NOMO-1 (cell line): ENCODE measurements around the gene FYB2.

Experiments used
- DNase-seq, 2 experiments: peaks; one replicate each; lab custom pipeline; 2025; ENCODE audit not compliant: unreplicated experiment in 2 of 2; lab: John Stamatoyannopoulos, UW

Gene FYB2, protein sequence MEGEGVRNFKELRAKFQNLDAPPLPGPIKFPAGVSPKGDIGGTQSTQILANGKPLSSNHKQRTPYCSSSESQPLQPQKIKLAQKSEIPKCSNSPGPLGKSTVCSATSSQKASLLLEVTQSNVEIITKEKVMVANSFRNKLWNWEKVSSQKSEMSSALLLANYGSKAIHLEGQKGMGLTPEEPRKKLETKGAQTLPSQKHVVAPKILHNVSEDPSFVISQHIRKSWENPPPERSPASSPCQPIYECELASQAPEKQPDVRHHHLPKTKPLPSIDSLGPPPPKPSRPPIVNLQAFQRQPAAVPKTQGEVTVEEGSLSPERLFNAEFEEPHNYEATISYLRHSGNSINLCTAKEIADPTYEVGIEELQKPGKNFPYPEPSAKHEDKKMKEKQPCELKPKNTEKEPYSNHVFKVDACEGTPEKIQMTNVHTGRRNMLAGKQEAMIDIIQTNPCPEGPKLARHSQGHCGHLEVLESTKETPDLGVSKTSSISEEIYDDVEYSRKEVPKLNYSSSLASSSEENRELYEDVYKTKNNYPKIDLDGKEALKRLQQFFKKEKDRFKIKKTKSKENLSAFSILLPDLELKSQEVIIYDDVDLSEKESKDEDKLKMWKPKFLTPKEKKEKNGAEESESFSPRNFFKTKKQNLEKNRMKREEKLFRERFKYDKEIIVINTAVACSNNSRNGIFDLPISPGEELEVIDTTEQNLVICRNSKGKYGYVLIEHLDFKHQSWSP

GRCh38 chr1:56819387-56819899 is at the start of gene FYB2:
Gene FYB2, minus strand, starts transcription at chr1:56819404. Its CDS starts 114 bp downstream, at chr1:56819290.
- no peak for DNase-seq

DNA sequence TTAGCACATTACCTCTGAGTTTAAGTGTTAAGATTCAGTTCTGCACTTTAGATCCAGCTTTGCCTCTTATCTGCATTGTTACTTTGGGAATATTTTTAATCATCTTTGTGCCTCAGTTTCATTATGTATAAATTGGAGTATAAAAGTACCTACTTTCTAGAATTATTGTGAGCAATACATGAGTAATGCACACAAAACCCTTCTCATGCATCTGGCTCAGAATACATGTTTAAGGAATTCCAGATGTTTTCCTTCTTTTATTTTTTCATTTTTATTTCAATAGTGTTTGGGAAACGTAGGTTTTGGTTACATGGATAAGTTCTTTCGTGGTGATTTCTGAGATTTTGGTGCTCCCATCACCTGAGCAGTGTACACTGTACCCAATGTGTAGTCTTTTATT is 49.6 kb upstream of the FYB2 start:
- no peak for DNase-seq

GRCh38 chr1:56867491-56867890 is 48.3 kb upstream of the FYB2 start:
- no peak for DNase-seq

DNA sequence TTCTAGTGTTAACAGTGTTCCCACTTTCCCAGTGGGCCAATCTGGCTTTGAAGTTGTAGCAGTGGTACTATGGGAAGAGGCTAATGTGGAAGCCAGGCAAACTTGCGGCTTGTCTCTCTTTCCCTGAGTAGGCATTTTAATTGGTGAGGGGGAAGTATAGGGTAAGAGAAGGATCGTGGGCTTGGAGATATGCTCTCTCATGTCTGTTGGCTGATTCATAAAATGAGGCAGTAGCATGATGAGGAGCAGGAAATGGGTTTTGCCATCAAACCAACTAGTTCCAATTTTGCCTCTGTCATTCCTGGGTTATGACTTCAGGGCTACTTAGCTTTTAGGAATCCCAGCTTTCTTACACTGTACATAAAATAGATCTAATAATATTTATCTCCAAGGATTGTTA is 47.5 kb upstream of the FYB2 start:
- DNase-seq, result no peak

DNA sequence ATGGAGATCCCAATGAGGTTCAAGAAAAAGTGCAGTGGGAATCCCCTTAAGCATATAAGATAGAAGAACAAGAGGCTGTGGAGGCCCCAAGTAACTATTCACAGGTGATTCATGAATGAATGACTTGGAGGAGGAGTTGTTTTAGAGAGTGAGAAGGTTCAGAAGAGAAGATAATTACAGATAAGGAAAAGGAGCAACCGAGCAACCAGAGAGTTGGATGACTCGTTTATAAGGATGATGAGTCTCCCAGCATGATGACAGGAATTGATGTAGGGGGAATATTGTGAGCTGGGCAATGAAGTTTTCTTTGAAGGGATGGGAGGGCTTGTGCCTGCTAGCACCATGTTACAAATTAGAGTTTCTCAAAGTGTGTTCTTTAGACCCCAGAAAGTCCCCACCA is 45.2 kb upstream of the FYB2 start:
- no peak for DNase-seq

DNA sequence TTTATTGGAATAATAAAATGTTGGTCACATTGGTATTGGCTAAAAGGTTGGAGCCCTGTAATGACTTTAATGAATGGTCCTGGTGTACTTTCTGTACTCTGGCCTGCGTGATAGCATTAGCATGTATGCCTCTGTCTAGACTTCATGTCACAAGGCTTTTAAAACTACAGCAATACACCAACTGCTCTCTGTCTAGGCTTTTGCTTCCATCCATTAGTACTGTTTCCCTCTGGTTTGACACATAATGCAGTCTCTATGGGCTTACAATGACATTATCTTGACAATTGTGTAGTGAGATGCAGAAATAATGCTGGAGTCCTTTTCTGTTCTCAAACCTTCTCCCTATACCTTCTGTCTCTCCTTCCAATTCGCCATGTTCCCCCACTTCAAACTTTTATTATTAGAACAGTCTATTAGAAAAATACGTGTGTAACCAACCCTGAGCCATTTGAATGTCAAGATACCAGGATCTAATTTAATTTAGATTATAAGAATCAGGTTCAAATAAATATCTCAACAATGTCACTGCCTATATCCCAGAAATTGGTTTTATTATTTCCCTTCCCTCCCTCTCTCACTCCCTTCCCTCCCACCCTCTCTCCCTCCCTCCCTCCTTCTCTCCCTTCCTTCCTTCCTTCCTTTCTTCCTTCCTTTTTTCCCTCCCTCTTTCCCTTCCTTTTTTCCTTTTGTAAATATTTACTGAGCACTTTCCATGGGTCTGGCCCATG is 44.2 kb upstream of the FYB2 start:
- DNase-seq, result no peak

DNA sequence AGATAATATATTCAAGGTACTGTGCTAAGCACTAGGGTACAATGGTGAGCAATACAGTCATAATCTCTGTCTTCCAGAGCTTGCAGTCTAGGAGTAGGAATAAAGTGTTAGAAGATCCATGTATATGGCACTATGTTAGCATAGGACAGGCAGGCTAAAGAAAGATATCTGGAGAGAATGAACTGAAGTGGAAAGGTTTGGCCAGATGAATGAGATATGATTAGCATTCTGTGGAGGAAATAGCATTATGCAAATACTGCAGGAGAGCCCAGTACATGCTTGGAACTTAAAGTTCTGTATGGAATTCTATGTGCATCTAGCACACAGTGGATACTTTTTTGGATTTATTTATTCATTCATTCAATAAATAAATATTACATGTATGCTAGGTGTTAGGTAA is 40.1 kb upstream of the FYB2 start:
- DNase-seq, result no peak

GRCh38 chr1:56856186-56856585 is 37.0 kb upstream of the FYB2 start:
- no peak for DNase-seq

GRCh38 chr1:56855190-56855589 is 36.0 kb upstream of the FYB2 start:
- DNase-seq, result no peak

DNA sequence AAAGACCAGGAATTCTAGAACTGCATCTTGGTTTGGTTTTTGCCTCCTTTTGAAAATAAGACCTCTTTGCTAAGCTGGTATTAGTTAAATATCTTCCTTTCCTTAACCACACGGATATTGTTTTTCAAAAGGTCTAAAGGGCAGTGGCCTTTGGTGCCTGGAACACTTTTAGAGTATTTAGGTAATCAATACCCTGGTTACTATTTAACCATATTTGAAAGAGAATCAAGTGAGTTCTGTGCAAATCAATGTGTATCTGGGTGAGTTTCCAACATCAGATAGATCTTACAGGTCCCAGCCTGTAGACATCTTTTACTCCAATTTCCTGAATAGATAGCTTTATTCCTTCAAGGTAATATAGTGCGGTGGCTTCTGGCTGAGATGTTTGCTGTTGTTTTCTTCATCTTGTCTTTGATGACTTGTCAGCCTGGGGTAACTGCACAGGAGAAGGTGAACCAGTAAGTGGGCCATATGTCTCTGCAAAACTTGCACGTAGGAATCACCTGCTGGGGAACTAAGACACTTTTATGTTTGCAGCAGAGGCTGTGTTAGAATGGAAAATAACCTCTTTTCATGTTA is 35.4 kb upstream of the FYB2 start, which contains the start of gene C8A:
C8A (plus strand) TSS at position 277 of the 579 bp plus-strand sequence; CDS start at position 382, 105 bp downstream.
- no peak for DNase-seq

DNA sequence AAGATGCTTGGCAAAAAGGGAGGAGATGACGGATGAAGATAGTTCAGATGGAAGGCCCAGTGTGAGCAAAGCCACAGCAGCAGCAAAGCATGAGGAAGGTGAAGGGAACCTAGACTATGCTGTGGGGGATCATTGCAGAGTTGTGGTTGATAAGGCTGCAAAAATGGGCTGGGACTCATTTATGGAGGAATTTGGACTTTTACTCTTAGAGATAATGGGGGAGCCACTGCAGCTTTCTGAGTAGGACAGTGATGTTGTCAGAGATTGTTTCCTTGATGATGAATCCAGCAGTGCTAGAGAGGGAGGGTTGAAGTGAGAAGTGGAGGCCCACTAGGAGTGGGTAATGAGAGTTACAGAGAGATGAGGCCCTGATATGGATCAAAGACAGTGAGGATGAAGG is 33.3 kb upstream of the FYB2 start:
- no peak for DNase-seq

- no peak for DNase-seq
Measured at GRCh38 chr1:56850922-56851321, 31.7 kb upstream of the FYB2 start.

GRCh38 chr1:56850411-56850810 is 31.2 kb upstream of the FYB2 start:
- DNase-seq, result no peak

DNA sequence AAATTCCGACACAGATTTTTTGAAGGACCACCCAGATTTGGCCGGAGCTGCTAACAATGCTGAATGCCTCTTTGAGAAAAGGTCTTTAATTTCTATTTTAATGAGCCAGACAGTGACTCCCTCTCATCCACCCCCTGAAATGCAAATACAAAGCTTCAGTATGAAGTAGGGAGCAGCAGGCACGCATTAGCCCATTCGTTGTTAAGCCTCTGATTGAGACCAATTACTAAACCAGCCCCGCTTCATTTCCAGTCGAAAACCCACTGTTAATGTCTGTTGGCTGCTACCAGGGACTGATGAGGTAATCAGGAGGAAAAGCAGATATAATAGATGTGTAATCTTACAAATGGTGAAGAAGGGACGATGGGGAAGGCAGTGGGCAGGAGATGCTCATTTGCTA is 30.5 kb upstream of the FYB2 start:
- no peak for DNase-seq

DNA sequence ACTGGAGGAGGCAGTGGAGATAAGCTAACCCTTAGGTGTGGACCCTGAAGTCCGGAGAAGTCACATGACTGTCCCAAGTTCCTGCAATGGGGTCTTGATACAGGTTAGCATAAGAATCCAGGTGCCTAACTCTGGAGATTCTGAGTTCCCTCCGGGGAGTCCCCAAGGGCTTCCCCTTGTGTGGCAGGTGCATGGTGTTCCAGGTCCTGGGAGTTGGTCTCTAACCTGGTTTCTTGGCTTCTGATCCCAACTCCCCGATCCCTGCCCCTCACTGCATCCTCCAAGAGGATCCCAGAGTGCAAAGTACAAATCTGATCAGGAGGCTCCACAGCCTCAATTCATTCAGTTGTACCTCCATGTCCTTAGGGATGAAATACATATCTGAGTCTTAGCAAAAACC is 26.1 kb upstream of the FYB2 start:
- no peak for DNase-seq

- DNase-seq, result no peak
Measured at GRCh38 chr1:56844545-56845136, 25.4 kb upstream of the FYB2 start.

DNA sequence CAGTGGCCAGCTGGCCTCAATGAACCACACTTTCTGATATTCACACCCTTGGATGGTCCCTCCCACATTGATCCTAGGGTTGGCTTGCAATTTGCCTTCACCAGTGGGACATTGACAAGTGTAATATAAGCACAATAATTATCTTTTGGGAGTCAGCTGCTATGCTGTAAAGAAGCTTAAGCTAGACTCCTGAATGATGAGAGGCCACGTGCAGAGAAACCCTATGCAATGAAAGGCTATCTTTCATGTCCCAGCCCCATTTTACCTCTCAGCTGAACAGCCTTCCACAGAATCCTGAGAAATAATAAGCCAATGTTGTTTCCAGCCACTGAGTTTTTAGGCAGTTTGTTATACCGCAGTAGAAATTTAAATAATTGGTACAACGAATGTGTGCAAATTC is 24.3 kb upstream of the FYB2 start:
- no peak for DNase-seq

DNA sequence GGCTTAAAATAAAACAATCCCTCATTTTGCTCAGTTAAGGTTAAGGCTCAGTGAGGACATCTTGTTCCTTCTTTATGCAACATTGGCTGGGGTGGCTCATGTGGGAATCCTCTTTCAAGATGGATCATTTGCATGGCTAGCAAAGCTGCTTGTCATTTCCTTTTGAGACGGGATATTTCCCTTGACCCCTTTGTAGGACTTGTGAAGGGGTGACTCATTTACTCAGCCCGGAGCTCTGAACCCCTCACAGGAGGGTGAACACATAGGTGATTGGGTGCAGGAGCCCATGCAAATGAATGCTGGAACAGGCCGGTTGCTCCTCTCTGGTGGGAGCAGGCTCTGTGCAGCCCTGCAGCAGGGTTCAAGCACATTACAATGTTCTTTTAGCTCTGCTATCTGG is 19.6 kb upstream of the FYB2 start:
- DNase-seq, result no peak

DNA sequence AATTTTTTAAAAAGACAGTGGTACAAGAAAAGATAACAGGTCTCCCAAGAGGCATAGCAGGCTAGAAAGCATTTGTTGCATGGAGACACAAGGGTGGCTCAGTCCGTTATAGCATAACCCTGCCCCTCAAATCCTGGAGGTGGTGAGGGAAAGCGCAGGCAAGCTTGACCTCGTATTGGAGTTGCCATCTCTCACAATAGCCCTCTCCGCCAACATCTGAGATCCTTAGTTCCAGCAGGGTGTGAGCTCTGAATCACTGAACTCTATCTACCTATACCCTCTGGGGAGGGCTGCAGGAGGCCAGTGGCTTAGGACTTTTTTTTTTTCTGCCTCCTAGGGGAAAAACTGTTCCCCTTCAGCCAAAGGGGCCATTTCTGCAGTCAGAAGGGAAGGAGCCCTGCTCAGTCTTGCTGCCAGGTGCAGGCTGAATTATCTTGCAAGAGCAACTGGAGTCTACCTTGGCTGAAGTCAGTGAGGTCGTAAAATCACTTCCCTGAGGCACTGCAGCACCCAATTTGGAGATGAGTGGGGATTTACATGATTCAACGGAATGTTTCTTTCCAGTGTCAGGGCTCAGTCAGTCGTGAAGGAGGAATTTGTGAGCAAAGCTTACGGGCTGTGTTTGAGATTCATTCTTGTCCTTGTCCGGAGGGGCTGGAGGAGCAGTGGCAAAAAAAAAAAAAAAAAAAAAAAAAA is 18.2 kb upstream of the FYB2 start:
- DNase-seq, result no peak

DNA sequence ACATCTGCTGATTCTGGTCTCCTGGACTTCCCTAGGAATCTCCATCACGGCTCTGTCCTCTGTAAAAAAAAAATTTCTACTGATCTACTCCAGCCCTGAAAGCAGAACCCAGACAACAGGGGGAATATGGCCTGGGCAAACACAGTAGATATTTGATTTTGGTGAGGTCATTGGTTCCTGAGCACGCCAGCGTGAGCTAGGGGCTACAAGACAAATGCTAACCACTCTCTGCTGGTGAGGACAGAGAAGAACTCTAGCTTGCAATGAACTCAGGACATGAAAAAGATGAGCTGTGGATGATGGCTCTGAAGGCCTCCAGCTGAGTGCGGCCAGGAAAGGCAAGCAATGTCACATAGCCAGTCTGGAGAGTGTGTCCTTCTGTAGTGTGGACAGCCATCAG is 17.2 kb upstream of the FYB2 start:
- DNase-seq, result no peak
